ENCODE data around the gene SSBP3.

- TF ChIP-seq GTF2A2 (tag; IDR thresholded peaks at IDR 0.05): no peak
- TF ChIP-seq SIN3A (IDR thresholded peaks at IDR 0.05; ENCODE audit: borderline replicate concordance in 2 of 2, control insufficient read depth in 1 of 2, low read depth in 2 of 2, low read length in 2 of 2): 0 out of 4 replicates have a peak, but pooled peaks of 1 of the 2 experiments have one; percentile 9
- TF ChIP-seq RBM15 (IDR thresholded peaks at IDR 0.05; ENCODE audit: insufficient read depth, low read length): no peak
- no peak for TF ChIP-seq PTTG1 (tag; IDR thresholded peaks at IDR 0.05; ENCODE audit: low read depth)
- TF ChIP-seq POLR2A (conservative IDR thresholded peaks at IDR 0.05): no peak
- TF ChIP-seq KLF13 (tag; IDR thresholded peaks at IDR 0.05; ENCODE audit: borderline replicate concordance, low read depth): no peak
- no peak; the same call in 1 of the 2 replicates for TF ChIP-seq L3MBTL2 (IDR thresholded peaks at IDR 0.05)
- no peak for TF ChIP-seq SP1 (CRISPR knock-in tag; IDR thresholded peaks at IDR 0.05)
- no peak for TF ChIP-seq JUND (IDR thresholded peaks at IDR 0.05; ENCODE audit: borderline replicate concordance, low read depth, low read length)
- TF ChIP-seq JUND (tag; IDR thresholded peaks at IDR 0.05; ENCODE audit: borderline replicate concordance, low read depth, low read length): no peak
- TF ChIP-seq, protein P1, sequence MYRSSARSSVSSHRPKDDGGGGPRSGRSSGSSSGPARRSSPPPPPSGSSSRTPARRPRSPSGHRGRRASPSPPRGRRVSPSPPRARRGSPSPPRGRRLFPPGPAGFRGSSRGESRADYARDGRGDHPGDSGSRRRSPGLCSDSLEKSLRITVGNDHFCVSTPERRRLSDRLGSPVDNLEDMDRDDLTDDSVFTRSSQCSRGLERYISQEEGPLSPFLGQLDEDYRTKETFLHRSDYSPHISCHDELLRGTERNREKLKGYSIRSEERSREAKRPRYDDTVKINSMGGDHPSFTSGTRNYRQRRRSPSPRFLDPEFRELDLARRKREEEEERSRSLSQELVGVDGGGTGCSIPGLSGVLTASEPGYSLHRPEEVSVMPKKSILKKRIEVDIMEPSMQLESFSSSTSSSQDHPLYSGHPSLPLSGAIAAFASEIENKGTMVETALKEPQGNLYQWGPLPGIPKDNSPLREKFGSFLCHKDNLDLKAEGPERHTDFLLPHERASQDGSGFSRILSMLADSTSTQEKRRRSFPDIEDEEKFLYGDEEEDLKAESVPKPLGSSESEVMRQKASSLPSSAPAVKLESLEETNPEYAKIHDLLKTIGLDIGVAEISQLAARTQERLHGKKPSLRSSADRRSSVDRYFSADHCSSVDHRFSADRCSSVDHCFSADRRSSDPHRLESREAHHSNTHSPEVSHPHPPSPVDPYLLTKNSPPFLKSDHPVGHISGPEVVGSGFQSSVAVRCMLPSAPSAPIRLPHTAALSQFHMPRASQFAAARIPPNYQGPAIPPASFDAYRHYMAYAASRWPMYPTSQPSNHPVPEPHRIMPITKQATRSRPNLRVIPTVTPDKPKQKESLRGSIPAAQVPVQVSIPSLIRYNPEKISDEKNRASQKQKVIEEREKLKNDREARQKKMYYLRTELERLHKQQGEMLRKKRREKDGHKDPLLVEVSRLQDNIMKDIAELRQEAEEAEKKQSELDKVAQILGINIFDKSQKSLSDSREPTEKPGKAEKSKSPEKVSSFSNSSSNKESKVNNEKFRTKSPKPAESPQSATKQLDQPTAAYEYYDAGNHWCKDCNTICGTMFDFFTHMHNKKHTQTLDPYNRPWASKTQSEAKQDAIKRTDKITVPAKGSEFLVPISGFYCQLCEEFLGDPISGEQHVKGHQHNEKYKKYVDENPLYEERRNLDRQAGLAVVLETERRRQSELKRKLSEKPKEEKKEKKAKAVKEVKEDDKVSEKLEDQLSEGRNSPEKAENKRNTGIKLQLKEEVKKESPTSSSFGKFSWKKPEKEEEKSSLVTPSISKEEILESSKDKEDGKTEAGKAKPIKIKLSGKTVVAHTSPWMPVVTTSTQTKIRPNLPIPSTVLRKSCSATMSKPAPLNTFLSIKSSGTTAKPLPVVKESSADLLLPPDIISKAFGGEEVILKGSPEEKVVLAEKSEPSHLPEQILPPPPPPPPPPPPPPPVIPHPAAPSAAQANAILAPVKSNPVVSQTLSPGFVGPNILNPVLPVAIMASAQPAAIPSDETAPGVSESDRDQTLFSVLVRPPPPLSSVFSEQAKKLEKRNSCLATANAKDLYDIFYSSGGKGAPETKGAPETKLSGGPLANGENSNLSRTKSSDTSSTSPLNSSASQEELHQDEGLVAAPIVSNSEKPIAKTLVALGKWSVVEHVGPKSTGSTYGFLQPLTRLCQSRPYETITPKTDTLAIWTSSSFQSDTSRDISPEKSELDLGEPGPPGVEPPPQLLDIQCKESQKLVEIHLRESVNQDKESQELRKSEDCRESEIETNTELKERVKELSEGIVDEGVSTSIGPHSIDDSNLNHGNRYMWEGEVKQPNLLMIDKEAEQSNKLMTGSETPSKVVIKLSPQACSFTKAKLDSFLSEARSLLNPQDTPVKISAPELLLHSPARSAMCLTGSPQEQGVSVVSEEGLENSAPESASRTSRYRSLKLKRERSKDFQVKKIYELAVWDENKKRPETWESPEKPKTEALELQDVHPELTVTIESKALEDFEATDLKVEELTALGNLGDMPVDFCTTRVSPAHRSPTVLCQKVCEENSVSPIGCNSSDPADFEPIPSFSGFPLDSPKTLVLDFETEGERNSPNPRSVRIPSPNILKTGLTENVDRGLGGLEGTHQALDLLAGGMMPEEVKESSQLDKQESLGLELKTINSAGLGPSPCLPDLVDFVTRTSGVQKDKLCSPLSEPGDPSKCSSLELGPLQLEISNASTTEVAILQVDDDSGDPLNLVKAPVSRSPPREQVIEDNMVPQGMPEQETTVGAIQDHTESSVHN (IDR thresholded peaks at IDR 0.05; ENCODE audit: borderline replicate concordance in 1 of 2, low read depth in 1 of 2): no peak
Observed at GRCh38 chr1:54200519-54200997, 205.6 kb downstream of the SSBP3 start.
